GM12878 (cell line): ENCODE data around the gene DLG2. TPM values are rescaled to one million over a fixed set of nuclear protein-coding genes. Genes with fewer than 3 reads are reported as not detected.

ENCODE experiments used
- ATAC-seq: fragments of 200-7000 bp; cut with Tn5 transposase; 3 replicates; pipeline ENCODE4 v1.9.1; 2020; ENCODE audit warnings: mild to moderate bottlenecking, moderate library complexity
- BruUV-seq: library from RNA; stranded (reverse); fragments of 400-500 nt; replicated peaks from 2 replicates; lab custom pipeline; 2021; lab: Mats Ljungman, UMichigan
- CTCF ChIA-PET: fragments of 300-600 bp; sonication (Branson Sonifier 250); formaldehyde crosslinking; extraction: SDS; loops from one replicate; lab custom pipeline; 2021; ENCODE audit warnings: inconsistent platforms; lab: Yijun Ruan, JAX
- POLR2A ChIA-PET: fragments of 350-600 bp; formaldehyde crosslinking; extraction: SDS; loops from one replicate; lab custom pipeline; 2021; ENCODE audit warnings: inconsistent platforms; lab: Charles Lee
- RAD21 ChIA-PET: fragments of 300-600 bp; sonication (Branson Sonifier 250); formaldehyde crosslinking; loops from one replicate; lab custom pipeline; 2023; ENCODE audit warnings: antibody characterized with exemption; ENCODE audit not compliant: unreplicated experiment; lab: Charles Lee
- SMC1A ChIA-PET: fragments of 300-600 bp; sonication (Branson Sonifier 250); formaldehyde crosslinking; loops from one replicate; lab custom pipeline; 2023; ENCODE audit not compliant: unreplicated experiment, uncharacterized antibody; lab: Charles Lee
- DNase-seq: peaks from one replicate; pipeline ENCODE4 v3.0.0-alpha.2; 2011; ENCODE audit warnings: low read depth, low spot score
- FAIRE-seq: peaks from 3 replicates; lab custom pipeline; 2011; peaks lifted over from hg19 to GRCh38; lab: Jason Lieb, UNC
- H2AFZ ChIP-seq: 2 replicates; pipeline ENCODE4 v1.6.0; 2011; ENCODE audit warnings: low read depth, low read length, control low read depth; ENCODE audit not compliant: control insufficient read depth
- H3K27ac ChIP-seq: 2 replicates; pipeline ENCODE4 v1.5.1; 2011; ENCODE audit warnings: control low read depth; ENCODE audit not compliant: control insufficient read depth, insufficient read depth
- H3K27me3 ChIP-seq, 2 experiments: replicated peaks in 1 of 2; 2 replicates each; pipeline versions ENCODE4 v1.6.0 to v1.6.1; 2011; ENCODE audit warnings: low read length in 1 of 2; ENCODE audit not compliant: control insufficient read depth in 2 of 2, insufficient read depth in 2 of 2
- H3K36me3 ChIP-seq, 2 experiments: 2 replicates each; pipeline ENCODE4 v1.5.1; 2011; ENCODE audit warnings: low read length in 1 of 2; ENCODE audit not compliant: control insufficient read depth in 2 of 2, insufficient read depth in 2 of 2
- H3K4me1 ChIP-seq: 2 replicates; pipeline ENCODE4 v1.6.1; 2011; ENCODE audit warnings: mild to moderate bottlenecking, low read length, moderate library complexity, mixed read lengths; ENCODE audit not compliant: control insufficient read depth, insufficient read depth
- H3K4me2 ChIP-seq: 2 replicates; pipeline ENCODE4 v1.6.0; 2011; ENCODE audit warnings: control low read depth; ENCODE audit not compliant: control insufficient read depth, insufficient read depth
- H3K4me3 ChIP-seq: fragments of 200-600 bp; sonication (generic); 2 replicates; pipeline ENCODE4 v1.5.1; 2016
- H3K79me2 ChIP-seq: 2 replicates; pipeline ENCODE4 v1.6.0; 2011; ENCODE audit warnings: low read length; ENCODE audit not compliant: control insufficient read depth, insufficient read depth
- H3K9ac ChIP-seq: 2 replicates; pipeline ENCODE4 v1.8.0; 2011; ENCODE audit warnings: low read length, control low read depth, mixed read lengths; ENCODE audit not compliant: control insufficient read depth, insufficient read depth
- H3K9me3 ChIP-seq: replicated peaks from 3 replicates; pipeline ENCODE4 v1.5.1; 2011; ENCODE audit warnings: mild to moderate bottlenecking, low read length; ENCODE audit not compliant: control insufficient read depth, insufficient read depth
- H4K20me1 ChIP-seq: 2 replicates; pipeline ENCODE4 v1.6.0; 2011; ENCODE audit not compliant: control insufficient read depth, insufficient read depth
- CBX3 ChIP-seq: fragments of 200-600 bp; sonication (generic); IDR thresholded peaks from 2 replicates; pipeline ENCODE4 v1.6.1; 2016; ENCODE audit warnings: low read depth, borderline replicate concordance
- CEBPB ChIP-seq, 2 experiments: fragments of 150-350 bp in 1 of 2; IDR thresholded peaks; 2 replicates each; pipeline ENCODE4 v1.6.1; 2012 to 2014; ENCODE audit warnings: low read depth in 2 of 2, low read length in 2 of 2, borderline replicate concordance in 1 of 2, inconsistent platforms in 1 of 2
- CREM ChIP-seq: IDR thresholded peaks from 2 replicates; pipeline ENCODE4 v1.6.1; 2014; ENCODE audit warnings: antibody characterized with exemption, low read depth
- EGR1 ChIP-seq, 2 experiments: IDR thresholded peaks; 1 replicate in 1 of 2; 2 replicates in 1 of 2; pipeline ENCODE4 v1.6.1; 2011 to 2012; ENCODE audit warnings: low read depth in 2 of 2, low read length in 2 of 2, borderline replicate concordance in 1 of 2, mild to moderate bottlenecking in 1 of 2, moderate library complexity in 1 of 2
- EP300 ChIP-seq, 2 experiments: fragments of 150-350 bp in 1 of 2; IDR thresholded peaks; 2 replicates each; pipeline ENCODE4 v1.6.1; 2011 to 2012; ENCODE audit warnings: low read depth in 2 of 2, low read length in 2 of 2, borderline replicate concordance in 1 of 2, improper control_type of control experiment in 1 of 2, inconsistent platforms in 1 of 2; ENCODE audit not compliant: control insufficient read depth in 1 of 2
- FOS ChIP-seq: IDR thresholded peaks from 3 replicates; pipeline ENCODE4 v1.6.1; 2011; ENCODE audit warnings: borderline replicate concordance; ENCODE audit not compliant: insufficient read length; ENCODE audit errors: extremely low read depth
- HDAC6 ChIP-seq: fragments of 200-600 bp; sonication (generic); IDR thresholded peaks from one replicate; pipeline ENCODE4 v1.8.0; 2017; ENCODE audit warnings: antibody characterized with exemption; ENCODE audit not compliant: unreplicated experiment
- HSF1 ChIP-seq: fragments of 150-350 bp; IDR thresholded peaks from 2 replicates; pipeline ENCODE4 v1.6.1; 2014; ENCODE audit warnings: mild to moderate bottlenecking, low read depth, low read length
- IRF5 ChIP-seq: fragments of 450-650 bp; IDR thresholded peaks from 2 replicates; pipeline ENCODE4 v1.6.1; 2017; ENCODE audit warnings: borderline replicate concordance
- LARP7 ChIP-seq: fragments of 450-650 bp; IDR thresholded peaks from 2 replicates; pipeline ENCODE4 v1.6.1; 2017; ENCODE audit warnings: mild to moderate bottlenecking
- NFIC ChIP-seq: IDR thresholded peaks from 2 replicates; pipeline ENCODE4 v1.6.1; 2012; ENCODE audit warnings: low read depth, mild to moderate bottlenecking, inconsistent platforms, low read length, moderate library complexity
- PRDM15 ChIP-seq: fragments of 450-650 bp; formaldehyde crosslinking; IDR thresholded peaks from 2 replicates; pipeline ENCODE4 v1.4.0; 2020; ENCODE audit warnings: mild to moderate bottlenecking, moderate library complexity
- WRNIP1 ChIP-seq: IDR thresholded peaks from 2 replicates; pipeline ENCODE4 v1.6.1; 2011; ENCODE audit warnings: low read depth, low read length, improper control_type of control experiment, borderline replicate concordance
- ZNF592 ChIP-seq: fragments of 450-650 bp; IDR thresholded peaks from 2 replicates; pipeline ENCODE4 v1.6.1; 2017; ENCODE audit warnings: mild to moderate bottlenecking, moderate library complexity
- in situ Hi-C: fragments of 300-500 bp; cut with MboI; formaldehyde crosslinking; loops from 9 replicates; pipeline ENCODE4 v1.14.3; 2018; ENCODE audit warnings: mixed read lengths
- intact Hi-C: fragments of 100-400 bp; cut with micrococcal nuclease; formaldehyde crosslinking; loops from one replicate; pipeline ENCODE4 v1.14.2; 2022; ENCODE audit not compliant: unreplicated experiment
- polyA plus RNA-seq, 11 experiments: library from polyadenylated mRNA; depleted of rRNA in 4 of 11; unstranded in 6 of 11; stranded (reverse) in 5 of 11; fragments of >200 nt; fragmentation: Nextera tagmentation in 4 of 11; fragmentation: Illumina TruSeq in 1 of 11; extraction: Ambion mirVana in 4 of 11; extraction: Trizol in 1 of 11; gene quantifications; 1 replicate in 1 of 11; 2 replicates in 10 of 11; pipeline versions ENCODE4 v1.2.1 to v1.2.3, GENCODE V29; 2011 to 2016; ENCODE audit warnings: inconsistent platforms in 2 of 11, missing spikeins in 2 of 11, low read depth in 1 of 11
- total RNA-seq, 4 experiments: library from RNA; depleted of rRNA in 3 of 4; stranded (reverse); fragments of >200 nt in 3 of 4; fragmentation: Illumina TruSeq in 1 of 4; extraction: Trizol in 1 of 4; gene quantifications; 2 replicates each; pipeline versions ENCODE4 v1.2.1 to v1.2.3, GENCODE V29; 2013 to 2021

The DLG2 gene
- total and polyA plus RNA-seq, 10 of the 15 experiments (the other 5 are each of a cell fraction or from before 2014, with no cell fraction given) = 0.09 to 0.98 (median 0.35) TPM

GRCh38 chr11:84034484-84034883 lies 1592.7 kb downstream of the DLG2 start:
- ChIA-PET POLR2A (no interaction called here), SMC1A (interaction anchor here (1.3 kb wide), 1 partner anchor 17 kb away, joined by 3 read pairs; no protein-coding TSS in a partner anchor), CTCF (no interaction called here), RAD21 (no interaction called here)
- FAIRE-seq = no peak
- intact Hi-C loops = no loop called here
- no peaks in the 10 kb centered on the region for H4K20me1 ChIP-seq
- H3K27me3 ChIP-seq = no peaks in the 10 kb centered on the region
- H3K36me3 ChIP-seq = no peaks in the 10 kb centered on the region
- no peak overlapping the region for H3K4me3 ChIP-seq
- no peaks in the 10 kb centered on the region for H3K9me3 ChIP-seq
- no TSS peak for BruUV-seq
- no peak overlapping the region for H2AFZ ChIP-seq
- no peak overlapping the region for H3K9ac ChIP-seq
- H3K27ac ChIP-seq = no peak overlapping the region
- no peak overlapping the region for H3K4me2 ChIP-seq
- no peaks in the 10 kb centered on the region for H3K4me1 ChIP-seq
- no peaks in the 10 kb centered on the region for H3K79me2 ChIP-seq
- no peak for DNase-seq
- no peak for ATAC-seq
- in situ Hi-C loops = no loop called here
- no peak for TF ChIP-seq FOS
- no peak for TF ChIP-seq NFIC
- TF ChIP-seq HSF1 = no peak
- no peak for TF ChIP-seq HDAC6
- no peak for TF ChIP-seq EP300 (IDR thresholded peaks at IDR 0.05; ENCODE audit: borderline replicate concordance in 1 of 2, control insufficient read depth in 1 of 2, low read depth in 2 of 2, low read length in 2 of 2)
- TF ChIP-seq CBX3 = no peak
- TF ChIP-seq CREM = no peak
- no peak for TF ChIP-seq IRF5
- TF ChIP-seq WRNIP1 = no peak
- TF ChIP-seq PRDM15 (CRISPR knock-in tag) = no peak
- TF ChIP-seq ZNF592 = no peak
- TF ChIP-seq CEBPB (IDR thresholded peaks at IDR 0.05; ENCODE audit: borderline replicate concordance in 1 of 2, low read depth in 2 of 2, low read length in 2 of 2) = no peak
- TF ChIP-seq EGR1 (IDR thresholded peaks at IDR 0.05; ENCODE audit: borderline replicate concordance in 1 of 2, low read depth in 2 of 2, low read length in 2 of 2) = no peak
- no peak for TF ChIP-seq LARP7
